Epidermal melanocyte (primary cell): ENCODE measurements around the gene OR10A3.

ENCODE experiments used
- DNase-seq: peaks from one replicate; pipeline ENCODE4 v3.0.0; 2011; ENCODE audit warnings: low spot score; ENCODE audit not compliant: insufficient read length

Gene OR10A3

DNA sequence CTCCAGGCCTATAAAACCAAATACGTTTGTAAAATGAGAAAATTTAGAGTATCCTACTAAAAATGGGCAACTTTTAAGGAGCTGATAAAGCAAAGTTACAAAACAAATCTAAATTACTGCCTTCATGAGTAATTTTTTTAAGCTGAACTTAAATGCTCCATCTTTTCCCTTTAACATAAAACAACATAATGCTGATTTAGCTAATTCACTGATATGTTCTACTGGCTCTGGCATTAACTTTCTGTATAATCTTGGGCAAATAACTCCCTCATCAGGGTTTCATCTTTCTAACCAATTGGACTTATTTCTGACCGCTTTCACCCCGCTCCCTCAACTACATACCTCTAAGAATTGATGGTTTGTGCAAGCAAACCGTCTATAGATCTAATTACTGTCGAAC is 362 bp downstream of the OR10A3 start:
- DNase-seq: no peak

DNA sequence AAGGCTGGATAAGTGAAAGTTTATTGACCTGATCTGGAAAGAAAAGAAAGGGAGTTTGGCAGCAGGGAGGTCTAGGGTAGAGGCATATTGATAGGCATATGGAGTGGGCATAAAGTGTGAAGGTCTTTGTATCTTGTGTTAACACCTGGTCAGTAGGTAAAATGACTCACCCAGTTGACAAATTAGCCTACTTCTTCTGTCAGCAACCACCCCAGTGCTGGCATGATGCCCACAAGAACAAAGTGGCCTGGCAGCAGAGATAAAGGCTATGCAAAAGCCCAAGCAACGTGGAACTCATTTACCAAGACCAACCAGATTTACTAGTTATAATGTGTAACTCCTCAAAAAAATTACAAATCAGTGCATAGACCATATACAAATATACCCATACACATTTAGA is 4.9 kb downstream of the OR10A3 start:
- no peak for DNase-seq

DNA sequence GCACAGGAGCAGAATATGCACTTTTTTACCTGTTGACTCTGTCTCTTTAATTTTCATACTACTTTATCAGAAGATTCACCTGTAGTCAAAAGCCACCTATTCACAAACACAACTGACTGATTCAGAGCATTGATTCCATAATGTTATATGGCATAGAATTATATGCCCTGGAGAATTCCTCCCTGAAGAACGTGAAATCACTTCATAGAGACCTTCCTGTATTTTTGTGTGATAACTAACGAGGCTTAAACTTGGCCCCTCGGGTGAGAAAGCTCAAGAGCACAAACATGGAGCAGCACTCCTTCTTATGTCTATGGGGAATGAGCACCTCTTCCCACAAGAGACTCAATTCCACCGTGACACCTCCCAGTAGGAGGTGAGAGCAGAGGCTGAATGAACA is 10.3 kb downstream of the OR10A3 start, which contains the start of gene OR10A6:
TSS of gene OR10A6 (minus strand) at position 101 of the 400 bp plus-strand sequence. CDS start 2,606 bp downstream, outside the sequence.
- DNase-seq: no peak

DNA sequence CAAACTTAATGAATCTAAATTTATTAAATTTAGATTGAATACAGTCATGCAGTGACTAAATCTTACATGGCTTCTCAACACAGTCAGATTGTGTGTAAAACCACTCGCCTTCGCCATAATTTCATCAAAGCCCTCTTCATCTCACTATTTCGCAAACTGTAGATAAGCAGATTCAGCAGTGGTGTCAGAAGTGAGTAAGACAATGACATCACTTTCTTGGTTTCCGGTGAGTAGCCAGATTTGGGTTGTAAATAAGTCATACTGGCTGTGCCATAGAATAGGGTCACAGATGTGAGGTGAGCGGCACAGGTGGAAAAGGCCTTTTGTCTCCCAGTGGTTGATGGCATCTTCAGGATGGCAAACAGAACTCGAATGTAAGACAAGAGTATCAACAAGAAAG is 13.9 kb downstream of the OR10A3 start:
- no peak for DNase-seq

DNA sequence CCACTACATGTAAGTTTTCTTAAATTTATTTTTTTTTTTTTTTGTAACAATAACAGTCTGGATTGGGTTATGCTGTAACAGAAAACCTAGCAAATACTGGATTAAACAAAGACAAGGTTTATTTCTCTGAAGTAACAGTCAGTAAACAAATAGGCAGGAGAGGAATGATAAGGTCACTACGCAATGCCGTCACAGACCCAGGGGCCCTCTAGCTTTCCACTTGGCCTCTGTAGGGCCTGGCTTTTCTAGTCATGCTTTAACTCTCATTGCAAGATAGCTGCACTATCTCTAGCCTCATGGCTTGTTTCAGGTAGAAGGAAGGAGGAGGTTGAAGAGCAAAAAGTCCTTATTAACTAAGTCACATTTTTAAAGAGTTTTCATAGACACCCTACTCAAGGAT is 17.0 kb downstream of the OR10A3 start:
- DNase-seq: no peak

DNA sequence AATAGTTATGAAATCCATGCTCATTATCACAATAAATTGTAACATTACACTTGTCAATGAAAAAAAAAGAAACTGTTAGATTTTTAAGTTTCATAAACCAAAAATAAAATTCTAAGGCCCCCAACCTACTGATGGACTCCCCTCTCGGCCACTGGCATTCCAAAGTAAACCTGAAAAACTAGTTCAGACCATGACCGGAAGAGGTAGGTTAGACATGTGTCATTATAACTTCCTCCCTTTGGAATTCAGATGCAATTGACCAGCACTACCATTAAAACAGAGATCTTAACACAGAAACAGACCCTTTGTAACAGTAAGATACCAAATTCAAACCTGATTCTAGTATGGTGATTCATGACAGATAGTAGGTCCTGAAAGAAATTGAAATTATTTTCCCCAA is 23.4 kb downstream of the OR10A3 start:
- DNase-seq: no peak

DNA sequence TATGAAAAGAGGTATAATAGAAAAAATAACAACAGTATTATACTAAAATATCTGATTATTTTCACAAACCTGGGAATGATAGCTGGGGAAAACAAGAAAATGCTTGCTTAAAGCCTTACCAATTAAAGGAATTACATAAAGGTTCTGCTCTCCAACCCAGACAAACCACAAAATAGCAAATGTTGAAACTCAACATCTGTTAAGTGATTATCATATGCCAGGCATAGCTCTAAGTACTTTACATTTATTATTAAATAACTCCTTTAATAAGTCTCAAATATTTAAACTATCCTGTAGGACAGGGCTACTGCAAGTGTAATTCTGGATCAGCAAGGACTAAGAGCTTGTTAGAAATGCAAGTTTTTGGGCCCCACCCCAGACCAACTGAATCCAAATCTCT is 30.5 kb downstream of the OR10A3 start:
- DNase-seq: no peak

DNA sequence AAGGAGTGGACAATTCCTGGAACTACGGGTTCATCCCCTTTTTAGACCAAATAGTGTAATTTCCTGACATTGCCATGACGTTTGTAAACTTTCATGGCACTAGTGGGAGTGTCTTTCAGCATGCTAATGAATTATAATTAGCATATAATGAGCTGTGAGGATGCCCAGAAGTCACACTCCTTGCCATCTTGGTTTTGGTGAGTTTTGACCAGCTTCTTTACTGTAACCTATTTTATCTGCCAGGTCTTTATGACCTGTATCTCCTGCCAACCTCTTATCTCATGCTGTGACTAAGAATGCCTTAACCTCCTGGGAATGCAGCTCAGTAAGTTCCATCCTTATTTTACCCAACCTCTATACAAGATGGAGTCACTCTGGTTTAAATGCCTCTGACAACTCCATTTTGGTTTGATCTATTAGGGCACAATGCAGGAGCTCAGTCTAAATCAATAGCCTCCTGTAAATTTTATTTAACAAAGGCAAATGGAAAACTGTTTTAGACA is 31.2 kb downstream of the OR10A3 start:
- DNase-seq: no peak

DNA sequence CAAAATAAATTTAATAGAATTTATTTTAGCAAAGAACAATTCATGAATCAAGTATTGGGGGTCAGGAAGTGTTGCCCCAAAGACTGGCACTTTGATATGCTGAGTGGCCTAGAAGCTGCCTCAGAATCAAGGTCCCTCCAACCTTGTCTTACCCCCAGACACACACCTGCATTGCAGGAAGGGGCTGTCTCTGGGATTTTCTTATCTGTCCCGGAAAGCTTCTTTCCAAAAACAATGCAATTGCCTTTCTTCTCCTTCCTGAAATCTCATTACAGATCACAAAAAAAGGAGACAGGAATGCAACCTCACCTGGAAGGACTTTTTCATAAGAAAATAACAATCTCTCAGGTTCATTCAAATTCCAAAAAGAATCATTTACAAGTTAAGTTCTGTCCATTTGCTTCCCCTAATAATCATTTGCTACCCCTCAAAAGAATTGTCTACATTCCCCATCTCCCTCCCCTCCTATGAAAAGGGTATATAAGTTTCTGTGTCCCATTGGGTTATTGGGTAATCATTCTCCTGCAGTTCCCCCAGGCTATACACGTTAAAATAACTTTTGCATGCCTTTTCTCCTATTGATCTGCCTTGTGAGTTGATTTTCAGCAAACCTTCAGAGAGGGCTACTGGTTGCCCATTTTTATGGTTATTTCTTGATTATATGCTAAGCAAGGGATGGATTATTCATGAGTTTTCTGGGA is 31.8 kb downstream of the OR10A3 start:
- no peak for DNase-seq

DNA sequence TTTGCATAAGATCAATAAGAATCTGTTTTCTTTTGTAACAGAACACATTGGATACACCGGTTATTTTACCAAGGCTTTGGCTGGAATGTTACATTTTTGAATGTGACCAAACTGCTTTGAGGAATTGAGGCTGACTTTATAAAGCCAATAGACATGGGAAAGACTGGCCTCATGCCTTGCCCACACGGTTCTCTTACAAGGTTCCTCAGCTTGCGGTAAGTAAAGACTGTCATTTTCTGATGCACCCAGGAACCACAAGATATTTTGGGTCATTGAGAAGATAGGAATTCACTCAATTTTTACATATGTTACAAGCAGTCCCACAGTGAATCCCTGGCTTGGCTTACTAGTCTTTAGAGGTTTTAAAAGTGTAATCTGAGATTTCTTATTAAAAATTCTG is 34.4 kb downstream of the OR10A3 start:
- no peak for DNase-seq

DNA sequence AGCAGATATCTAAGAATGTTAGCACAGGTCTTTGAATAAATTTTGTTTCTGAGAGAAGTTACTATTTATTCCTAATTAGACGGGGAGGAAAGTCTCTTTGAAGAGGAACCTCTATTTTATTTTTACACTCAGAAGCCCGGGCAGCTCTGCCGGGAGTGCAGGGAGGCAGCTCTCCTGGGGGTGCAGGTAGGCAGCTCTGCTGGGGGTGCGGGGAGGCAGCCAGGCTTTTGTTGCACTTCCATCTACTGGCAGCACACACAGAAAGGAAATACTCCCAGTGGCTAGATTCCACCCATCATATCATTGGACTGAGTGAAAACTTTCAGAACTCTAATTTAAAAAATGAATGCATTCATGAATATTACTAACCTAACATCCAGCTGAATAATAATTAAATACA is 35.0 kb downstream of the OR10A3 start:
- no peak for DNase-seq

DNA sequence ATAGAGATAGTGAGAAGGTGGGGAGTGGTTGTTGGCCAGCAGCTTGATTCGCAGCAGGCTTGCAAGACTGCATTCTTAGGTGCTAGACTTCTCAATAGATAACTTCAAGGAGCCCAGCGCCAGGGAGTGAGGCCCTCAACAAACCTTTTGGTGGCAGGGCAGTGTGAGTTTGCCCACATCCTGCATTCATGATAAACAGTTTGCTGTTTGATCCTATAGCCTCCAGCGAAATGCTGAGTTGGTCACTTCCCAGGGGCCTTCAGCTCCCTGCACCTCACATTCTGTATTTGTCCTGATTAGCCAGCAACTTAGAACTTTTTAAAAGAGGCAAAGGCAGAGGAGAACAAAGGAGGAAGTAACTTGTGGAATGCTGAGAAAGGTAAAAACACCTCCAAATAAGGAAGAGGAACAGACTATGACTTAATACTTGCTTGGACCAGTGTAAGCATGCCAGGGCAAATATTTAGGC is 35.5 kb downstream of the OR10A3 start:
- no peak for DNase-seq

DNA sequence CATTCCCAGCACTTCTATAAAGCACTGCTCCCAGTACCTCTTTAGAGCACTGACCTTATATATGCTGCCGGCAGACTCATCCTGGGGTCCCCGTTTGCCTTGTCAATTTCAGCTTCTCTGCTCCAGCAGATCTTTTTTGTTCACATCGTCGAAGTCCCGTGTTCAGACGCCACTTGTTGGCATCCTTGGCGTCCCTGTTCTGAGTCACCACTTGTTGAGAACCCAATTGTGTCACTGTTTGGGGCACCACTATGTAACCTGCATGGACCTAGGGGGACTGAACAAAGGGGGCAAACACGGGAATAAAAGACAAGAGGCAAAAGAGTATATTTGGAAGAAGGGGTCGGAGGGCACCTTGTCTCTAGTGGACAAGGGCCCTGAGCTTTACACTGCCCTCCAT is 36.0 kb downstream of the OR10A3 start:
- DNase-seq: no peak

DNA sequence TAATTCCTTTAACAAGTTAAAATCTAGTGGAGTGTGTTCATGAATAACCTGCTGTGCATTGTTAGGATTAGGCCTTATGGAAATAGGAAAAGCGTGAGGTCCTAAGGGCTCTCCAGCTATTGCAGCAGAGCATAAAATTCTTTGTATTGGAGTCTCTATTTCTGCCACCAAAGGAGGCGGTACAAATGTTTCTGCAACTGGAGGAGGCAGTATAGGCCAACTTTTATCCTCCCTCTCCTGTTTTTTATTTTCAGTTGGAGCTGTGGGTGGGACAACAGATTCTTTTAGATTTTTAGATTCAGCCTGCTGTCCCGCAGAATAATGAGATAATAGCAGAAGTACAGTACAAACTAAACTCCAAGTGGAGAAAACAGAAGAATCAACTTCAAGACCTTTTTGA is 36.6 kb downstream of the OR10A3 start:
- no peak for DNase-seq

DNA sequence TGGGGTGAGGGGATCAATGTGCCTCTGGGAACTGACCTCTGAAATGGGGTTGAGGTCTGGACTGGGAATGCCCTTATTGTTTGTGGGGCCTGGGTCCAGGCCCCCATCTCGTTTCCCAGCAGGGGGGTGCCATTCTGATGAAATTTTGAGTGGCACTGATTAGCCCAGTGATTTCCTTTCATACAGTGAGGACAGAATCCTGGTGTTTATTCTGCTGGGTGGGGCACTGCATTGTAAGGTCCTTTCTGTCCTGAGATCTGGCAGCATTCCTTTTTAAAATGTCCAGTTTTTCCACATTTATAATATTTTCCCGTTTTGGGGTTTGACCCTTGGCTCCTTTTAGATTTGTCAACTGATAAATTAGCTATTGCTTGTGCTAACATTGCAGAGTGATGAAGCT is 37.6 kb downstream of the OR10A3 start:
- no peak for DNase-seq

DNA sequence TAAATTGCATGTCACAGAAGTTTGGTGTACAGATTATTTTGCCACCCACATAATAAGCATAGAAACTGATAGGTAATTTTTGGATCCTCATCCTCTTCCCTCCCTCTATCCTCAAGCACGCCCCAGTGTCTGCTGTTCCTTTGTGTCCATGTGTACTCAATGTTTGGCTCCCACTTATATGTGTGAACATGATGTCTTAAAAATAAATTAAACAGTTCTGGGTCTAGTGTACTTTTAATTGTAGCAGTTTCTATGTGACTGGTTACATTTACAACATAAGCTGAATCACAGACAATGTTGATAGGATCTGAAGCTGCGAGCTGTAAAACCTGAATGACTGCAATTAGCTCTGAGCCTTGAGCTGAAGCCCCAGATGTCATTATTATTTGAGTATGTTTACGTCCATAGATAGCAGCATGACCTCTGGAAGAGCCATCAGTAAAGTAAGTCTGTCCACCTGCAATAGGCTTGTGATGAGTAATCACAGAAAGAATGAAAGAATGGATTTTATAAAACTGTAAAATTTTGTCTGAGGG is 40.1 kb downstream of the OR10A3 start:
- DNase-seq: no peak

DNA sequence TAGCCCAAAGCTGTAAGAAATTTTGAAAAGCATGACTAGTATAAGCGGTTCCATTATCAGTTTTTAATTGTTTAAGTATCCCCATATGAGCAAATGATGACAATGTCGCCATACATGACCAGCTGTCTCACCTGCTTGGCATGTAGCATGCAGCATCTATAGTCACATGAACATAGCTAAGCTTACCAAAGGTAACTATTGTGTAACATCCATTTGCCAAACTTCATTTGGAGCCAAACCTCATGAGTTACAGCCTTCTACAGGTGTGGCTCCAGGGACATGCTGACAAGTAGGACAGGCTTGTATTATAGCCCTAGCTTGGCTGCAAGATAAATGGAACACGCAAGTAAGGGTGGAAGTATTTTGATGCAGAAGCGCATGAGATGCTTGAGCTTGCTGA is 40.8 kb downstream of the OR10A3 start:
- DNase-seq: no peak

DNA sequence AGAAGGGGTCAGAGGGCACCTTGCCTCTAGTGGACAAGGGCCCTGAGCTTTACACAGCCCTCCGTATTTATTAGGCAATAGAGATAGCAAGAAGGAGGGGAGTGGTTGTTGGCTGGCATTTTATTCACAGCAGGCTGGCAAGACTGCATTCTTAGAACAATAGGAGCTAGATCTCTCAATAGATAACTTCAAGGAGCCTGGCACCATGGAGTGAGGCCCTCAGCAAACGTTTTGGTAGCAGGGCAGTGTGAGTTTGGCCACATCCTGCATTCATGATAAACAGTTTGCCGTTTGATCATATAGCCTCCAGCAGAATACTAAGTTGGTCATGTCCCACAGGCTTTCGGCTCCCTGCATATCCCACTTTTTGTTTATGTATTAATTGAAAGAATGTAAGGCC is 42.1 kb downstream of the OR10A3 start:
- no peak for DNase-seq

DNA sequence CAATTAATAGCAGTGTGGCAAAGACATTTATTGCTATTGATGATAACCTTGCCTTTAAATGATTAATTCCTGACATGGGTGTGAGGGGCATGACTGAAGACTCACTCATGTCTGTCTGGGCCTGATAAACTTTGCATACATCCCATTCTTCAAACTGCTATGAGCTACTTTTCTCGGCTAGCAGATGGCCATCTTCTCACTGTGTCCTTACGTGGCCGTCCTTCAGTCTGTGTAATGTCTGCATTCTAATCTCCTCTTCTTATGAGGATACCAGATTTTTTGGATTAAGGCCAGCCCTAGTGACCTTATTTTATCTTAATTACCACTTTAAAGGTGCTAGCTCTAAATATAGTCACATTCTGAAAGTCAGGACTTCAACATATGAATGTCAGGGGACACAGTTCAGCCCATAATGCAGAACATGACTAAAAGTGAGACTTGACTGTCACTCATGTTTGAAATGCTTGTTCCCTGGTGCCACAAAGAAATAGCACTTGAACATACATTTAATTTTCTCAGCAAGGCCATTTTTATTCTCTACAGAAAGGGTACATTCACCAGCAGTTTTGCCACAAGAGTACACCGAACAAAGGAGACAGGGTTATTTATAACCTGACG is 42.7 kb downstream of the OR10A3 start:
- no peak for DNase-seq

DNA sequence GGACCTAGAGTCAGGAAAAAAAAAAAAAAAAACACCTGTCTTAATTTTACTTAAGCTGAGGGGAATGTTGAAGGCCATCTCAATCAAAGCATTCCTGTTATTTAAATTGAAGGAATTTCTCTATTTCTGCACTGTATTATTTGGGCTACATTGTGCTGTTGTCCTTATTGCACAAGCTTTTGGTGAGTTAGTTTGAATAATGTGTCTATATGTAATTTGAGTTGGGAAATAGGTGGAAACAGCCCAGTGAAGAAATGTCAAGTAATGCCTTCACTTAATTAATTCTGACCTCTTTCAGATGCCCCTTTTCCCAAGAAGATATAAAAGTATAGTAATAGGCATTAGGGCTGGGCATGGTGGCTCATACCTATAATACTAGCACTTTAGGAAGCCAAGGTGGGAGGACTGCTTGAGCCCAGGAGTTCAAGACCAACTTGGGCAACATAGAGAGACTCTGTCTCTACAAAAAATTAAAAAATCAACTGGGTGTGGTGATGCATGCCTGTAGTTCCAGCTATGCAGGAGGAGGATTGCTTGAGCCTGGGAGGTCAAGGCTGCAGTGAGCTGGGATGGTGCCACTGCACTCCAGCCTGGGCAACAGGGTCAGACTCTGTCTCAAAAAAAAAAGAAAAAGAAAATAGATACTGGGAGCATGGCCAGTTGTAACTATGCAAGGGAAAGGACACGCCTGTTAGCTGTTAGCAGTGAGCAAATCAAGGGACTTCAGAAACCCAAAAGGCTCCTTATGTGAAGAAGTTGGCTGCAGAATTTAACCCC is 45.3 kb downstream of the OR10A3 start:
- DNase-seq: no peak

DNA sequence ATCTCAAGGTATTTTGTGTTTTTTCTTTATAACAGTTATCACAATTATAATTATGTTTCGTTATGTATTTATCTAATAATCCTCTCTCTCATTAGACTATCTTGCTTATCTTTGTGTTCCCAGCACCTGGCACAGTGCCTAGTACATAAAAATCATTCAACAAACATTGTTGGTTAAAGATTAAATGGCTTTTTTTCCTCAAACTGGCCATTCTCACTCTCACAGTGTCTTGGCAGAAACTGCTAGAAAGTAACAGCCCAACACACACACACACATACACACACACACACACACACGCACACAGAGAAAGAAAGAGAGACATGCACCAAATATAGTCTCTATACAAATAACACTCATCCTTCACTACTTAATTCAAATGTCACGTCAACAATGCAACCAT is 47.3 kb downstream of the OR10A3 start:
- DNase-seq: no peak

DNA sequence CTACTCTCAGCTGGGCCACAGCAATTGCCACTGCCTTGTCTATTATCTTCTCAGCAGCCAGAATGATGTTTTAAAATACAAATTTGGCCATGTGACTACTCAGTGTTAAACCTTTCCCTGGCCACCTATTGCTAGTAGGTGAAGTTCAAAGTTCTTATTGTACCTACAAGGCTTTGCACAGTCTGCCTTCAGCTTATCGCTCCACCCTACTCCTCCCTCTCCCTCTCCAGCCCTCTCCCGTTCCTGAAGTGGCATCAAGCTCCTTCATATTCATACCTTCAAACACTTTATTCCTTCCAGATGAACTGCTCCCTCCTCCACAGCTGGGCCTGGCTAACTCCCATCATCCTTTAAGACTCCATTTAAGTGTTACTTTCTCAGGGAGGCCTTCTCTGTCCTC is 47.7 kb downstream of the OR10A3 start:
- no peak for DNase-seq
